ENCODE data around the gene AMPH. TPM values are rescaled to one million over a fixed set of nuclear protein-coding genes. Genes with fewer than 3 reads are reported as not detected.

The AMPH gene
- total and polyA plus RNA-seq, 2 donors (not counting 1 experiment from before 2014, with no cell fraction given): 2.4 to 3.6 TPM

- H3K27ac ChIP-seq (ENCODE audit: insufficient read depth, low read length): no peak overlapping the region
- no peak overlapping the region for H3K4me3 ChIP-seq (replicated peaks in 1 of 4; ENCODE audit: control extremely low read depth in 1 of 4, insufficient read depth in 1 of 4, low read depth in 3 of 4, low read length in 4 of 4)
- DNase-seq (ENCODE audit: low read depth in 2 of 2): no peak
- no peak overlapping the region for H2AFZ ChIP-seq (ENCODE audit: low read length)
- H3K4me1 ChIP-seq (ENCODE audit: control insufficient read depth, extremely low read depth, insufficient read depth, low read length): no peaks in the 10 kb centered on the region
- no peaks in the 10 kb centered on the region for H3K9me3 ChIP-seq (ENCODE audit: control insufficient read depth, insufficient read depth, low read depth, low read length)
- H3K36me3 ChIP-seq (ENCODE audit: control insufficient read depth, insufficient read depth, low read length): no peaks in the 10 kb centered on the region
- no peaks in the 10 kb centered on the region for H3K27me3 ChIP-seq (ENCODE audit: control insufficient read depth, insufficient read depth, low read length)
- no peak overlapping the region for H3K4me2 ChIP-seq (ENCODE audit: extremely low read depth, insufficient read depth, low read length)
- TF ChIP-seq EZH2 (IDR thresholded peaks at IDR 0.05; ENCODE audit: low read length, missing control alignments): no peak
- TF ChIP-seq, protein P1, sequence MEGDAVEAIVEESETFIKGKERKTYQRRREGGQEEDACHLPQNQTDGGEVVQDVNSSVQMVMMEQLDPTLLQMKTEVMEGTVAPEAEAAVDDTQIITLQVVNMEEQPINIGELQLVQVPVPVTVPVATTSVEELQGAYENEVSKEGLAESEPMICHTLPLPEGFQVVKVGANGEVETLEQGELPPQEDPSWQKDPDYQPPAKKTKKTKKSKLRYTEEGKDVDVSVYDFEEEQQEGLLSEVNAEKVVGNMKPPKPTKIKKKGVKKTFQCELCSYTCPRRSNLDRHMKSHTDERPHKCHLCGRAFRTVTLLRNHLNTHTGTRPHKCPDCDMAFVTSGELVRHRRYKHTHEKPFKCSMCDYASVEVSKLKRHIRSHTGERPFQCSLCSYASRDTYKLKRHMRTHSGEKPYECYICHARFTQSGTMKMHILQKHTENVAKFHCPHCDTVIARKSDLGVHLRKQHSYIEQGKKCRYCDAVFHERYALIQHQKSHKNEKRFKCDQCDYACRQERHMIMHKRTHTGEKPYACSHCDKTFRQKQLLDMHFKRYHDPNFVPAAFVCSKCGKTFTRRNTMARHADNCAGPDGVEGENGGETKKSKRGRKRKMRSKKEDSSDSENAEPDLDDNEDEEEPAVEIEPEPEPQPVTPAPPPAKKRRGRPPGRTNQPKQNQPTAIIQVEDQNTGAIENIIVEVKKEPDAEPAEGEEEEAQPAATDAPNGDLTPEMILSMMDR (conservative IDR thresholded peaks at IDR 0.05 in 1 of 2, IDR thresholded peaks at IDR 0.05 in 1 of 2; ENCODE audit: low read depth in 1 of 2, low read length in 2 of 2): no peak
- no peak overlapping the region for H3K9ac ChIP-seq (ENCODE audit: insufficient read depth, low read length)
- H4K20me1 ChIP-seq (ENCODE audit: control insufficient read depth, extremely low read depth, insufficient read depth, low read length): no peaks in the 10 kb centered on the region
- no peaks in the 10 kb centered on the region for H3K79me2 ChIP-seq (ENCODE audit: control insufficient read depth, insufficient read depth, low read length)
Measured at GRCh38 chr7:38375453-38375852, 255.7 kb downstream of the AMPH start.

DNA sequence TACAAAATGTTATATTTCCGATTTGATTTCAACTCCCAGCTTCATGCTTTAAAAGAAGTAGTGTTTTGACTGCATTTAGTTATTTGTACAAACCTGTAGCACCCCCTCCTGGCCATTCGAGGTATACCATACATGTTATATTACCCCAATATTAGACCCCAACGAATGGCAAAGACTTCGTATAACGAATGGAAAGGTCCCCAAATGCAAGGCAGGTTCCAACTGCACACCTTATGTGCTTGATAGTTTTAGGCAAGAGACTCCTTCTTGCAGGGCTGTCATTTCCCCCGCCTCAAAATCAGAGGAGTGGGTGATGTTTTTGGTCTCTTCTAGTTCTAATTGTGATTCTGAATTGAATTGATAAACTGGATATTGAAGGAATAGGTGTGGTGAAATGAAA, 256.7 kb downstream of the AMPH start:
- Histone ChIP-seq H3K4me2 (ENCODE audit: extremely low read depth, insufficient read depth, low read length) (no peak overlapping the region), H3K36me3 (ENCODE audit: control insufficient read depth, insufficient read depth, low read length) (no peaks in the 10 kb centered on the region), H3K4me1 (ENCODE audit: control insufficient read depth, extremely low read depth, insufficient read depth, low read length) (no peaks in the 10 kb centered on the region), H3K79me2 (ENCODE audit: control insufficient read depth, insufficient read depth, low read length) (no peaks in the 10 kb centered on the region), H4K20me1 (ENCODE audit: control insufficient read depth, extremely low read depth, insufficient read depth, low read length) (no peaks in the 10 kb centered on the region), H3K4me3 (replicated peaks in 1 of 4; ENCODE audit: control extremely low read depth in 1 of 4, insufficient read depth in 1 of 4, low read depth in 3 of 4, low read length in 4 of 4) (no peak overlapping the region), H3K27ac (ENCODE audit: insufficient read depth, low read length) (no peak overlapping the region), H2AFZ (ENCODE audit: low read length) (no peak overlapping the region), H3K9me3 (ENCODE audit: control insufficient read depth, insufficient read depth, low read depth, low read length) (no peaks in the 10 kb centered on the region), H3K9ac (ENCODE audit: insufficient read depth, low read length) (no peak overlapping the region), H3K27me3 (ENCODE audit: control insufficient read depth, insufficient read depth, low read length) (no peaks in the 10 kb centered on the region)
- TF ChIP-seq, protein P1 (conservative IDR thresholded peaks at IDR 0.05 in 1 of 2, IDR thresholded peaks at IDR 0.05 in 1 of 2; ENCODE audit: low read depth in 1 of 2, low read length in 2 of 2): peak; percentile 52 to 66
- no peak for TF ChIP-seq EZH2 (IDR thresholded peaks at IDR 0.05; ENCODE audit: low read length, missing control alignments)
- DNase-seq (ENCODE audit: low read depth in 2 of 2): peak; percentile 12 to 46

- H3K4me1 ChIP-seq (ENCODE audit: control insufficient read depth, extremely low read depth, insufficient read depth, low read length): no peaks in the 10 kb centered on the region
- H3K27me3 ChIP-seq (ENCODE audit: control insufficient read depth, insufficient read depth, low read length): no peaks in the 10 kb centered on the region
- no peaks in the 10 kb centered on the region for H3K36me3 ChIP-seq (ENCODE audit: control insufficient read depth, insufficient read depth, low read length)
- H3K9ac ChIP-seq (ENCODE audit: insufficient read depth, low read length): no peak overlapping the region
- H4K20me1 ChIP-seq (ENCODE audit: control insufficient read depth, extremely low read depth, insufficient read depth, low read length): no peaks in the 10 kb centered on the region
- H3K4me3 ChIP-seq (replicated peaks in 1 of 4; ENCODE audit: control extremely low read depth in 1 of 4, insufficient read depth in 1 of 4, low read depth in 3 of 4, low read length in 4 of 4): no peak overlapping the region
- peak overlapping the region; percentile 11 for H2AFZ ChIP-seq (ENCODE audit: low read length)
- H3K79me2 ChIP-seq (ENCODE audit: control insufficient read depth, insufficient read depth, low read length): no peaks in the 10 kb centered on the region
- no peak for DNase-seq (ENCODE audit: low read depth in 2 of 2)
- H3K4me2 ChIP-seq (ENCODE audit: extremely low read depth, insufficient read depth, low read length): no peak overlapping the region
- no peak overlapping the region for H3K27ac ChIP-seq (ENCODE audit: insufficient read depth, low read length)
- no peaks in the 10 kb centered on the region for H3K9me3 ChIP-seq (ENCODE audit: control insufficient read depth, insufficient read depth, low read depth, low read length)
- TF ChIP-seq EZH2 (IDR thresholded peaks at IDR 0.05; ENCODE audit: low read length, missing control alignments): no peak
- TF ChIP-seq, protein P1 (conservative IDR thresholded peaks at IDR 0.05 in 1 of 2, IDR thresholded peaks at IDR 0.05 in 1 of 2; ENCODE audit: low read depth in 1 of 2, low read length in 2 of 2): no peak
Measured at GRCh38 chr7:38373155-38373554, 258.0 kb downstream of the AMPH start.
